NCI-H2196 treated with DMSO at 0.1 percent for 48 hours (cell line): ENCODE data around the gene SAMD9L.

ENCODE experiments used
- DNase-seq: peaks from one replicate; lab custom pipeline; 2025; ENCODE audit not compliant: unreplicated experiment; lab: John Stamatoyannopoulos, UW

SAMD9L gene

DNA sequence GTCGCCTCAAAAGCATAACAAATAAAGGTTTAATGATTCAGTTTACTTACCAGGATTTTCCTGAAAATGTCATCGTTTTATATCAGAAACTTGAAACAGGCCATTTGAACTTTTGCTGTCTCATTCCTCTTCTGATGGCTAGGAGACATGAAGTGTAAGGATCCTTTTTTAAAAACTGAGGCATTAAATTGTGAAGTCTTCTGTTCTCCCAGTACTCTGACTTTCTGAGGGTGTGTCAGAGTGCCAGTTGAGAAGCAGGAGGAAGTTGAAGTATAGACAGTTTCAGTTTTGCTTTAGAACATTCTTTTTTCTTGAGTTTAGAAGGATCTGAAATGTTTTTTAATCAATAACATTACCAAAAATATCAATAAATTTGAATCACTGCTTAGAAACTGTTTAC lies at the start of gene SAMD9L:
TSS of gene SAMD9L (minus strand) at position 242 of the 400 bp plus-strand sequence. CDS start 12,414 bp downstream, outside the sequence.
- no peak for DNase-seq

DNA sequence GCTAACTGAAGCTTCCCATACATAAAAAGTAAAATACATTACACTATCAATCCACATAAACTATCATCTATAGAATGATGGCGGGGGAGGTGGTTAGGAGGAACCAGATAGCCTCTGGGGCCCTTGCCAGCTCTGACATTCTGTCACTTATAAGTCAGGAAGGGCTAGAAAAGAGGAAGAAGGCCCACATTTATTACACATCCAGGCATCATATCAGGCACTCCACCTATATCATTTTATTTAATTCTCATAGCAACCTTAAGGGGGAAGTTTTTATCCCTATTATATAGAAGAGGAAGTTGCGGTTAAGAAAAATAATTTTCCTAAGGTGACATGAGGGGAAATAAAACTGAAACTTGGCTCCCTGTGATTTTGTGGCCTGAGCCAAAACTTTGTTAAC lies 48.2 kb upstream of the SAMD9L start:
- no peak for DNase-seq

GRCh38 chr7:93194386-93194785 lies 46.2 kb upstream of the SAMD9L start:
- no peak for DNase-seq

DNA sequence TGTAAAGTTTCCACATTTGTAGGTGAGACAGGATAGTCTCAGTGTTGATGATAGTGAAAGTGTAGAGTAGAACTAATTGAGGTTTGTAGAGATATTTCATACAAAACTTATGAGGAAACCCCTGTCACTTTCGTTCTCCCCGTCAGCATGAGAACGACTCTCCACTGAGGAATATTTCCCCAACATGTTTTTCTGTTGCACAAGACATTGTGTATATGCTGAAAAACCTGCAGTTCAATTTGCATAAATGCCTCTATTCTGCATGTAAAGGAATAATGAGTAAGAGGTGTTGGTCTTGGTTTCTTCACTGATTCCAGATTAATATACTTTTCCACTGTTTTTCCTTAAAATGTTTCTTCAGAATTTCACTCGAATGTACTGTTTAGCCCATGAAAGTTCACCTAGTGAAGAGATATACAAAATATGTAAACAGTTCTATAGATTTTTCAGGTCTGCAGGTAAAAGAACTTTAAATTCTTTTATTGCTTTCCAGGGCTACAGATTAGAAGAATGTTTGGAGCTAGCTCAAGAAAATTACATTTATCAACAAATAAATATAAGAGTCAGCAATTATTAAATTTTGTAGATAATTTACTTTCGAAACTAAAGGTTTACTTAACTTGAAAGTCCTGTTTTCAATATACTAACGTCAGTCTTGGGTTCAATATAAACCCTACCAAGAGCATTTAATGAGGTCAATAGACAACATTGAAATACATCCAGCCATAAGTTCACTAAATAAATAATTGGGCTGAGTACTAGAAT lies 40.9 kb upstream of the SAMD9L start:
- DNase-seq: no peak

DNA sequence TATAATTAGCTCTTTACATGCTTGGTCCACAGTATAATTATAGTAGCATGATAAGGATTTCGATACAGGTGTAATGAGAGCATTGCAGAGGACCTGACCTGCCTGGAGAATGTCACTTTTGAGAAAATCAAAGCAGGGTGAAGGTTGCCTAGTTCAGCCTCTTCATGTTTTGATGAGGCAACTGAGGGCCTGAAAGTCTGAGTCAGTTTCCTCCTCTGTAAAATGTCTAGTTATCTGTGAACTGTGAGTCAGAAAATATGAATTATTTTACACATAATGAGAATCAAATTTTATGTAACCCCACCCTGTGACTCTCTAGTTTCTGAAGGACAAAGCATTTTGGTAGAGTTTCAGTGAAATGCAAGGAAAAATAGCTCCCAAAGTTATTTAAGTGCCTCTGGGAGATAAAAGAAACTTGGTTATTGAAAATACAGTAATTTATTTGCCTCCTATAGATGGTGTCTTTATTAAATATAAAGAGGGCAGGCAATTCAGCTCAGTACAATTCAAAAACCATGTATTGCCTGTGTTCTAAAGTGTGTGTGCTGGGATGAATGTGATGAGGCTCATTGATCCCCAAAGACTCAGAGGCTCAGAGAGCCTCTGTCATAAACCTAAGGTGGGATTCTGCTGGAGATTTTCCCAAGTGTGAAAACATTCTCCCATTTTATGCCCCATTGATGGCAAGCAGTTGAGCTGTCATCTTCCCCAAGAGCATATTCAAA lies 37.3 kb upstream of the SAMD9L start:
- DNase-seq: no peak

DNA sequence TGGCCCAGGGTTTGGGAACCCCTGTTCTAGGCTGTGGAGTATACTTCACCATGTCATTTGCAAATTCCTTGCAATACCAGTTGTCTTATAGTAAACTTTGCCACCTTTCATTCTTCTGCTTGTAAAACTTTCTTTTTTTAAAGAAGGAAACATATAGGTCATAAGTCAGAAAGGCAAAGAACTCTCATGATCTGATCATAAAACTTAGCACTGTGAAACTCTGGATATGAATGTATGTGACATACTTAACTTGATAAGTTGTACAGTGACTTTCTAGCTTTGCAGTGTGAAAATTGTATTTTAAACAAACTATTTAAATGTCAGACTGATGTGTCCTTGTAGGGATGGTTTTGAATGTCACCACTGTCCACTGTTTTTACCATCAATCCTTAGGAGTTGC lies 31.0 kb upstream of the SAMD9L start:
- no peak for DNase-seq

DNA sequence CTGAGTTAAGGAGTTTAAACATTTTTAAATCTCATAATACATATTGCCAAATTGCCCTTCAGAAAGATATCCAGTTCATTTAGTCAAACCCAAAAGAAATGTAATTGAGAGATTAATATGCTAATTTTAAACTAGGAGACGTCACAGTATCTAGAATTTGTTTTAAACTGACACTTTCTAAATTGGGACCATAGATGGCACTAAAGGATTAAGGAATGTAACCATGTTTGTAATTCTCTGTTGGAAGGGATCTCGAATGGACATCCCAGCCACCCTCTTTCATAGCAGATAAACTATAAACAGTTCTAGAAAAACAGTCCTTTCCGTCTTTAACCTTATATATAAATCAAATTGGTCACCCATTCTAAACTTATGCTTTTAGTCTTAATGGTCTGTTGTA lies 30.0 kb upstream of the SAMD9L start:
- DNase-seq: no peak

- DNase-seq: no peak
Observed at GRCh38 chr7:93176992-93177580, 28.9 kb upstream of the SAMD9L start.

DNA sequence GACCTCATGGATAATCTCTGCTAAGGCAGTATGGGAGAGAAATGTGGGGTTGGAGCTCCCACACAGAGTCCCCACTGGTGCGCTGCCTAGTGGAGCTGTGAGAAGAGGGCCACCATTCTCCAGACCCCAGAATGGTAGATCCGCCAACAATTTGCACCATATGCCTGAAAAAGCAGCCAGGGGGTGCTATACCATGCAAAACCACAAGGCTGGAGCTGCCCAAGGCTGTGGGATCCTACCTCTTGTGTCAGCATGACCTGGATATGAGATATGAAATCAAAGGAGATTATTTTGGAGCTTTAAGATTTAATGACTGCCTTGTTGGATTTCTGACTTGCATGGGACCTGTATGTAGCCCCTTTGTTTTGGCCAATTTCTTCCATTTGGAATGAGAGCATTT lies 27.0 kb upstream of the SAMD9L start:
- DNase-seq: no peak

DNA sequence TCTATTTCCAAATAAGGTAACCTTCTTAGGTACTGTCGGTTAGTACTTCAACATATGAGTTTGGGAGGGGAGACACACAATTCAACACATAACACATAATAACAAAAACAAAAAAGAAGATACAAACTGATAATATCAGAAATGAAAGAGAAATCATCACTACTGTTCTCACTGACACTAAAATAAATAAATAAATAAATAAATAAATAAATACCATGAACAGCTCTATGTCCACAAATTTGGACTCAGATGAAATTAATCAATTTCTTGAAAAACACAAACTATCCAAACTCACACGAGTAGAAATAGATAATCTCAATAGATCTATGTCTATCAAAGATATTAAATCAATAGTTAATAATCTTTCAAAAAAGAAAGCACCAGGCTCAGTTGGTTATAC lies 24.5 kb upstream of the SAMD9L start:
- DNase-seq: no peak

DNA sequence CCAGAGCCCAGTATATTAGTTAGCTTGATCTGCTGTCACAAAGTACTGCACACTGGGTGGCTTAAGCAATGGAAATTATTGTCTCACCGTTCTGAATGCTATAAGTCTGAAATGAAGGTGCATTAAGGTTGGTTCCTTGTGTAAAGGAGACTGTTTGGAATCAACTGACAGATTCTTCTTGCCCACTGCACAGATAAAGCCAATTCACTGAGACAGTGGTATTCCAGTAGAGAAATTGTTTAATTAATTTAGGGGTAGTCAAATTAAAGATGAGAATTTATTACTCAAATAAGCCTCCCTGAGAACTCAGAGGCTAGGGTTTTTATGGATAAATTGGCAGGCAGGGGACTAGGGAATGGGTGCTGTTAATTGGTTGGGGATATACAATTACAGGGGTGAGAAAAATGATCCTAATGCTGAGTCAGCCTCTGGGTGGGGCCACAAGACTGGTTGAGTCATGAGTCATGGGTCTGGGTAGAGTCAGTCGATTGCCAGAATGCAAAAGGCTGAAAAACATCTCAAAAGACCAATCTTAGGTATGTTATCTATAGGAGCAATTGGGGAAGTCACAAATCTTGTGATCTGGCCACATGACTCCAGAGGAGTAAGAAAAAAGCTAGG lies 23.5 kb upstream of the SAMD9L start:
- no peak for DNase-seq

DNA sequence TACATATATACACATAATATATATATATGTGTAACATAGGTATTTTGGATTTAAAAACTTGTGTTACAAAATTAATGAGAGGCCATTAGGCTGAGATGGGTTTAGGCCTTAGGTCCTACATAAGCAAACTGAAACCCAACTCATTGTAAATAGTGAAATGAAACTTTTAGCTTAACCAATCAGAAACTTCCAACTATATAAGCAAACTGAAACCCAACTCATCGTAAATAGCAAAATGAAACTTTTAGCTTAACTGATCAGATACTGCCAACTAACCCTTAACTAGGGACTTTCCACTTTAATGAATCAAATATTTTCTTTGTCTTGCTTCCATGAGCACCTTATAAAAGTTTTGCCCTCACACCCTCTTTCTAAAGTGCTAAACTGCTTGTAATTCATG lies 17.3 kb upstream of the SAMD9L start:
- DNase-seq: no peak

DNA sequence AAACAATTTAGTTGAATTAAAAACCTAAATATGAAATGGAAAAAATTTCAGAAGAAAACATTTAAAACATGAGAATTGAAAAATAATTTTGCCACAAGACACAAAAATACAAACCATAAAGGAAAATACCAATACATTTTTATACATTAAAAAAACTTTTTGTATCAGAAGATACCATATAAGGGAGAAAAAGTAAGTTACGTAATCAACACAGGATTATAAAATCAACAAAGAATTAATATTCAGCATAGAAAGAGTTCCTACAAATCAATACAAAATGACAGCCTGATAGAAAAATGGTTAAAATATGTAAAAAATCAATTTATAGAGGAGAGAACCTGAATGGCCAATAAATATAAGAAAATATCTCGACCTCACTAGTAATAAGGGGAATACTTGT lies 16.6 kb upstream of the SAMD9L start:
- DNase-seq: no peak

DNA sequence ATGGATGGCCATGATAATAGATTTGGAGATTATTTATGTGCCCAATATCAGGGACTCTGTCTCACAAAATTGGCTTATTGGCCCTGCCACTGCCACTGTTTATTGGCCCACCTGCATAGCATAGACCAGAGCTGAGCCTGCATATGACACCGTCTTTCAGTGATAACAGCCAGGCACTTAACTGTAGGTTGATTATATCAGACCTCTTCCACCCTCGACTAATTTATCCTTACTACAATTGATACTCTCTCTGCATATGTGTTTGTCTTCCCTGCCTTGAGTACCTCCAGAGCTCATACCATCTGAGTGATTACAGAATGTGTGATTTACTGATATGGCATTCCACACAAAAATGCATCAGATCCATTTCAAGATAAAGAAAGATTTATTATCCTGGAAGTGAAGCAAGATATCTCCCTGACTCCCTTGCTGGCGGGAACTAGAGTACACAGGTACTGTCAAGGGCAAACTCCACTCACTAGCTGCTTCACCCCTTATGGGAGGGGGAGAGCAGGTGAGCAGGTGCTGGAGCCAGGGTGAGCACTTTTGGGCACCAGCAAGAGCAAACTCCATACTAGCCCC lies 13.1 kb upstream of the SAMD9L start:
- no peak for DNase-seq

DNA sequence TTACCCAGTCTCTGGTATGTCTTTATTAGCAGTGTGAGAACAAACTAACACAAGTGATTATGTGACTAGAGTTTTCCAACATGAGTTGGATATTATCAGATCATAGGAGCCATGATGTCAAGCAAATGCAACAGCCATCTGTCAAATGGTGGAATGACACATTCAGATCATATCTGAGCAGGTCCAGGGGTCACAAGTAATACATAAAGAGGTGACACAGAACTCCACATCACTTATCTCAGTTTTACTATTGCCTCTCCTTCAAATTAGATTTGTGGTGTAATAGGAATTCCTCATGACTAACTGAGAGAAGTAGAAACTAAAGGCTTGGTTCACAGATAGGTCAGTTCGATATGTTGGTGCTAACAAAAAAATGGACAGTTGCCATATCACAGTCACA lies 12.2 kb upstream of the SAMD9L start:
- no peak for DNase-seq

DNA sequence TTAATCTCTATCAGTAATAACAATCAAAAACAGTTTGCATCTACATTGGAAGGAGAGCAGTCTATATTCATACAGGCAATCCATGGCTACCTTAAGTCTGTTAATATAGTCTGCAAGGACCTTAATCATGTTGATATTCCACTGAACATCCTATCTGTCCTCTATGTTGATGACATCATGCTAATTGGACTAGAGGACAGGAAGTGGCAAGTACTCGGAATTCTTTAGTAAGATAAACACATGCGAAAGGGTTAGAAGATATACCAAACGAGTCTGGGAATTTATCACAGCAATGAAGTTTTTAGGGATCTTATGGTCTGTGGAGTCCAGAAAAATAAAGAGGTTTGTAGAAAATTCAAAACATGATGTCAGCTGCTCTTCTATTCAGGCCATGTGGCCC lies 11.3 kb upstream of the SAMD9L start:
- DNase-seq: no peak

- DNase-seq: no peak
Observed at GRCh38 chr7:93156884-93157283, 8.7 kb upstream of the SAMD9L start.

DNA sequence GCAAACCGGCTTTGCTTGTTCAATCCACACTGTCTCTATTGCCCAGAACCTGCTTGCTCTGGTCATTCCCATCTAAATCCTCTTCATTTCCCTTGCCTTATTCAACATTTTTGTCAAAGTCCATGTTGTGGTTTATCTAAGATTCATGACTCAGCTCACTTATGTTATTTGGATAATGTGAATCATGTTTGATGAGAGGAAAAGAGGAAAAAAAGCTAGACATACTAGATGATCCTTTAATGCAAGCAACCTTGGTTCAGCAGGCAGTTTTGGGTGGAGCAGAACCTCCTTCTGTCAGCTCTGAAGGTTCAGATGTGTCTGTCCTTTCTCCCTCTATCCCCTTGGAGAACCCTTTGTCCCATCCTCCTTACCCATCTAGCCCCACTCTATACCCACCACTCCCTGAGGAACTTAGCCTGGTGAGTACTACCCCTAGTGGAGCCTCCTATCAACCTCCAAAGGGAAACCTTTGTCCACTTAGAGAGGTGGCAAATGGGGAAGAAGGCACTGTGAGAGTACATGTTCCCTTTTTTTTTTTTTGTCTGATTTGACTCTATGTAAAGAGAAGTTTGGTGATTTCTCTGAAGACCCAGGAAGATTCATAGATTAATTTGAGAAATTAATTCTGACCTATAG lies 2.1 kb upstream of the SAMD9L start:
- DNase-seq: no peak

GRCh38 chr7:93148727-93149126 lies 542 bp upstream of the SAMD9L start:
- DNase-seq: no peak

GRCh38 chr7:93147363-93147762 lies 822 bp downstream of the SAMD9L start:
- DNase-seq: no peak
